ENCODE results near the gene GRIK3. TPM values are rescaled to one million over a fixed set of nuclear protein-coding genes. Genes with fewer than 3 reads are reported as not detected.

GRIK3 gene
- total RNA-seq, 4 donors from 2014 or later = 0.75 to 9.8 (median 1.2) TPM

- H3K4me3 ChIP-seq = no peak overlapping the region
- H3K4me1 ChIP-seq = no peaks in the 10 kb centered on the region
- no peaks in the 10 kb centered on the region for H3K36me3 ChIP-seq
- no peak for DNase-seq
- intact Hi-C loops (cut with DNase I; ENCODE audit: low total_unique reads) = no loop called here
- no peak for TF ChIP-seq EP300 (IDR thresholded peaks at IDR 0.05; ENCODE audit: low read depth)
- TF ChIP-seq POLR2A (IDR thresholded peaks at IDR 0.05) = no peak
- no peak for TF ChIP-seq POLR2AphosphoS5 (IDR thresholded peaks at IDR 0.05)
- TF ChIP-seq CTCF (IDR thresholded peaks at IDR 0.05) = no peak
- H3K27me3 ChIP-seq = peaks cover 17% of the 10 kb centered on the region
- WGBS, 2 donors (ENCODE audit: low coverage in 1 of 2) = 51% methylated on average over 11 of the region's 12 CpGs; no CpG with 5 or more reads in 1 of the 2 donors
- in situ Hi-C loops (cut with MboI; ENCODE audit: low pct_ligation_motif_present in 1 of 4, low pct_unique_long_range_greater_than_20kb in 1 of 4, low sequenced_read_pairs in 3 of 4) = no loop called here
- H3K27ac ChIP-seq = no peak overlapping the region
- no peaks in the 10 kb centered on the region for H3K9me3 ChIP-seq
These were observed 92.2 kb downstream of the GRIK3 start for GRCh38 chr1:36942148-36942547.

GRCh38 chr1:36941316-36941978 lies 92.9 kb downstream of the GRIK3 start:
- no peak overlapping the region for H3K27ac ChIP-seq
- peaks cover 17% of the 10 kb centered on the region for H3K27me3 ChIP-seq
- H3K36me3 ChIP-seq = no peaks in the 10 kb centered on the region
- TF ChIP-seq CTCF (IDR thresholded peaks at IDR 0.05) (no peak), EP300 (IDR thresholded peaks at IDR 0.05; ENCODE audit: low read depth) (no peak)
- no peaks in the 10 kb centered on the region for H3K9me3 ChIP-seq
- WGBS, 2 donors (ENCODE audit: low coverage in 1 of 2) = 34 to 47% methylated on average over 4 to 8 of the region's 8 CpGs
- H3K4me1 ChIP-seq = no peaks in the 10 kb centered on the region
- in situ Hi-C loops (cut with MboI; ENCODE audit: low pct_ligation_motif_present in 1 of 4, low pct_unique_long_range_greater_than_20kb in 1 of 4, low sequenced_read_pairs in 3 of 4) = no loop called here
- H3K4me3 ChIP-seq = no peak overlapping the region
- DNase-seq = no peak
- intact Hi-C loops (cut with DNase I; ENCODE audit: low total_unique reads) = no loop called here

GRCh38 chr1:36938819-36939218 lies 95.5 kb downstream of the GRIK3 start:
- no peaks in the 10 kb centered on the region for H3K9me3 ChIP-seq
- 53 to 58% methylated on average over 4 to 7 of the region's 7 CpGs for WGBS, 2 donors (ENCODE audit: low coverage in 1 of 2)
- no peak overlapping the region for H3K4me3 ChIP-seq
- no peaks in the 10 kb centered on the region for H3K36me3 ChIP-seq
- no peak overlapping the region for H3K27ac ChIP-seq
- no peak for DNase-seq
- H3K27me3 ChIP-seq = peaks cover 36% of the 10 kb centered on the region
- intact Hi-C loops (cut with DNase I; ENCODE audit: low total_unique reads) = no loop called here
- no peak for TF ChIP-seq POLR2AphosphoS5 (IDR thresholded peaks at IDR 0.05)
- TF ChIP-seq CTCF (IDR thresholded peaks at IDR 0.05) = no peak
- no peak for TF ChIP-seq EP300 (IDR thresholded peaks at IDR 0.05; ENCODE audit: low read depth)
- TF ChIP-seq POLR2A (IDR thresholded peaks at IDR 0.05) = no peak
- in situ Hi-C loops (cut with MboI; ENCODE audit: low pct_ligation_motif_present in 1 of 4, low pct_unique_long_range_greater_than_20kb in 1 of 4, low sequenced_read_pairs in 3 of 4) = no loop called here
- no peaks in the 10 kb centered on the region for H3K4me1 ChIP-seq

GRCh38 chr1:36937371-36937770 lies 96.9 kb downstream of the GRIK3 start:
- in situ Hi-C loops (cut with MboI; ENCODE audit: low pct_ligation_motif_present in 1 of 4, low pct_unique_long_range_greater_than_20kb in 1 of 4, low sequenced_read_pairs in 3 of 4) (no loop called here), intact Hi-C loops (cut with DNase I; ENCODE audit: low total_unique reads) (no loop called here)
- Histone ChIP-seq H3K27me3 (peaks cover 29% of the 10 kb centered on the region), H3K27ac (no peak overlapping the region), H3K36me3 (no peaks in the 10 kb centered on the region), H3K4me3 (no peak overlapping the region), H3K4me1 (no peaks in the 10 kb centered on the region), H3K9me3 (no peaks in the 10 kb centered on the region)
- WGBS, 2 donors (ENCODE audit: low coverage in 1 of 2) = 67 to 72% methylated on average over 5 to 6 of the region's 6 CpGs
- DNase-seq = no peak
- TF ChIP-seq EP300 (IDR thresholded peaks at IDR 0.05; ENCODE audit: low read depth) = no peak
- TF ChIP-seq POLR2A (IDR thresholded peaks at IDR 0.05) = no peak
- TF ChIP-seq POLR2AphosphoS5 (IDR thresholded peaks at IDR 0.05) = no peak
- TF ChIP-seq CTCF (IDR thresholded peaks at IDR 0.05) = no peak
